GM19238 (cell line): ENCODE results near the gene FBXO5.
"Not testable (repeated sequence)": the region's sequence is repeated elsewhere in the genome, so short reads cannot be mapped to it uniquely, and the experiment has no call there.

ENCODE experiments used
- DNase-seq: peaks from one replicate; pipeline ENCODE4 v3.0.0; 2011; ENCODE audit warnings: low spot score; ENCODE audit not compliant: insufficient read length

The FBXO5 gene, protein sequence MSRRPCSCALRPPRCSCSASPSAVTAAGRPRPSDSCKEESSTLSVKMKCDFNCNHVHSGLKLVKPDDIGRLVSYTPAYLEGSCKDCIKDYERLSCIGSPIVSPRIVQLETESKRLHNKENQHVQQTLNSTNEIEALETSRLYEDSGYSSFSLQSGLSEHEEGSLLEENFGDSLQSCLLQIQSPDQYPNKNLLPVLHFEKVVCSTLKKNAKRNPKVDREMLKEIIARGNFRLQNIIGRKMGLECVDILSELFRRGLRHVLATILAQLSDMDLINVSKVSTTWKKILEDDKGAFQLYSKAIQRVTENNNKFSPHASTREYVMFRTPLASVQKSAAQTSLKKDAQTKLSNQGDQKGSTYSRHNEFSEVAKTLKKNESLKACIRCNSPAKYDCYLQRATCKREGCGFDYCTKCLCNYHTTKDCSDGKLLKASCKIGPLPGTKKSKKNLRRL

GRCh38 chr6:152982904-152983636 lies at the start of gene FBXO5:
Gene FBXO5, minus strand, starts transcription at chr6:152983041. Its CDS starts 82 bp downstream, at chr6:152982959.
- DNase-seq: peak; percentile 75

DNA sequence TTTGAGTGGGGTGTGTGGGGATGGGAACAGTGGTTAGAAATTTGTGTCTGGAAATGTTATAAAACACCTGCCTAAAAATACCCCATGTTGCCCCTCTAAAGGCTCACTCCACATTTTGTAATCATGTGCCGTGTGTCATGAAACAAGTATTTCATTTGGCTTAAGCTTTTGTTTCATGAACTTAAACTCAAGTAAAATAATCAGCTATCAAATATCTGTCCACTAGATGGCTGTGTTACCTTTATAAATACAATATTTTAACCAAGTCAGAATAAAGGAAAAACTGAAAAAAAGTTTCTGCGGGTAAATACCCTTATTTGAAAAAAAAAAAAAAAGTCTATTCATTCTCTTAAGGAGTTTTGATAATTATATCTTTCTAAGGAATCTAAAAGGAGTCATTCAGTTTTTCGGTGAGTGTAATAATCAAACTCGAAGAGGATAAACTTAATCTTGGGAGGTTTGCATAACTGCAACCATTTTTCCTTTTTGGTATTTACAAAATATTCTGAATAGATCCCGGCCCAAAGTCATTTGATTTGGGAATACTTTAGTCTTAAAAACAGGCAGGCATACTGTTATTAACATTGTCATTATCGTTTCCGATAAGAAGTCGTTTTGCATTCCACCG lies 49.5 kb upstream of the FBXO5 start:
- DNase-seq: no peak

- no peak for DNase-seq
These were observed 48.6 kb upstream of the FBXO5 start for GRCh38 chr6:153031335-153031955.

- DNase-seq: no peak
These were observed 46.1 kb upstream of the FBXO5 start for GRCh38 chr6:153028963-153029362.

DNA sequence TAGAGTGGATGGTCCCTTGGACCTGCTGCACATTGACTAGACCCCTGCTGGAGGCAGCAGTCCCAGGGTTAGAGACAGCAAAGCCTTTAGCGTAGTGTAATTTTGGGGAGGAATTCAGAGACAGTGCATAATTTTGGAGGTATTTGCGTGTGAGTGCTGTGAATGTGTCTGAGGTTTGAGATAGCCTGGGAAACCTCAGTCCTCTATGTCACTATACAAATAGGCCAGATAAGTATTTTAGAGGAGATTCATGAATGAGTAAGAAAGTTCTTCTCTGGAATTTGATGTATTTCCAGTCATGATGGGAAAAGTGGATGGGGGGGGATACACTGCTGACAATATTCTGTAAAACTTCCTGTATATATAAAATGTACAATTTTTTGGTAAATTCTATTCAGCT lies 45.4 kb upstream of the FBXO5 start:
- DNase-seq: no peak

GRCh38 chr6:153027480-153027879 lies 44.6 kb upstream of the FBXO5 start:
- DNase-seq: no peak

- no peak for DNase-seq
These were observed 41.8 kb upstream of the FBXO5 start for GRCh38 chr6:153024709-153025017.

- DNase-seq: peak; percentile 12
These were observed 41.3 kb upstream of the FBXO5 start for GRCh38 chr6:153023977-153024708.

- DNase-seq: no peak
These were observed 35.5 kb upstream of the FBXO5 start for GRCh38 chr6:153018355-153018754.

- DNase-seq: no peak
These were observed 34.0 kb upstream of the FBXO5 start for GRCh38 chr6:153016846-153017245.

GRCh38 chr6:153015094-153015640 lies 32.3 kb upstream of the FBXO5 start:
- DNase-seq: no peak

- no peak for DNase-seq
These were observed 30.6 kb upstream of the FBXO5 start for GRCh38 chr6:153013438-153013837.

DNA sequence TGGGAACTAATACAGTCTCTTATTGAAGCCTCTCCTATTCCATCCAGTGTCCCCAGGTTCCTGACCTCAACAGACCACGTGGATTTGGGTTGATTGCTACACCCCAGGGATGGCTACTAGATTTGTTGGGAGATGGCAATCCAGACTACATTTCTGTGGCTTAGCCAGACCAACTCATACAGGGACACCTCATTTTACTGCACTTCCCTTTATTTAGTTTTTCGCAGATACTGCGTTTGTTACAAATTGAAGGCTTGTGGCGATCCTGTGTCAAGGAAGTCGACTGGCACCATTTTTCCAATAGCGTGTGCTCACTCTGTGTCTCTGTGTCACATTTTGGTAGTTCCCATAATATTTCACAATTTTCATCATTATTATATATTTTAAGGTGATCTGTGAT lies 30.0 kb upstream of the FBXO5 start:
- DNase-seq: no peak

- DNase-seq: no peak
These were observed 20.5 kb upstream of the FBXO5 start for GRCh38 chr6:153003366-153003690.

DNA sequence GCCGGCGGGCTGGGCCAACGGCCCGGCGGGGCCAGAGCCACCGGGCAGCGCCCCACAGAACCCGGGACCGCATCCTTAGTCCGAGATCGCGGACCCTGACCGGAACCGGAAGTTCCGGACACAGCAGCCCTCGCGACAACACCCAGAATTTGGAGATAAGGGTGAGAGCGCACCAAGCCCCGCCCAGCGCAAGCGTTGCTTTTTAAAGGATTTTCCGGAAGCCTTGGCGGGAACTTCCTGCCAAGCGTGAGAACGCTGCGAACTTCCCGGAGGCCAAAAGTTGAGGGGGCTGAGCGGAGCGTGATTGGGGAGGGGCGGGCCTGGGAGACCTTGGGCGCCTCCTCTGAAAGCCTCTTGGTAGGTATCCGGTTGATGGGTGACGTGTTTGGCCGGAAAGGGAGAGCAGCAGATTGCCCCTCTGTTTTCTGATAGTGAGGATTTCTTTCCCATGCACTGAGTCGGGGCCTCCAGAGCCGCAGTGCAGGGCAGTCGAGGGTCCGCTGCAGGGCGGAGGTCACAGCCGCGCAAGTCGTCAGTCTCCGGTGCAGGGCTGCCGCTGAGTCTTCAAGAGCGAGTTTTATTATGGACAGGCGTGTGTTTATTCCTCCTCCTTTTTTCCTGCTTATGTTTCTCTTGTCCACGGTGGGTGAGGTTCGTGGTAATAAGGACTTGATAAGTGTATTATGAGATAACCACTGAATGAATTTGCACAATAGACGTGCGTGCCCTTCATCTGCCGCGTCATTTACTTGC lies 19.9 kb upstream of the FBXO5 start, which contains the start of gene MTRF1L:
MTRF1L (minus strand) TSS at position 97 of the 753 bp plus-strand sequence; CDS start at position 73, 24 bp downstream.
- DNase-seq: peak; percentile 69

GRCh38 chr6:153001767-153002612 lies 19.1 kb upstream of the FBXO5 start:
- no peak for DNase-seq

GRCh38 chr6:153000790-153001189 lies 17.9 kb upstream of the FBXO5 start:
- DNase-seq: not testable (repeated sequence)

DNA sequence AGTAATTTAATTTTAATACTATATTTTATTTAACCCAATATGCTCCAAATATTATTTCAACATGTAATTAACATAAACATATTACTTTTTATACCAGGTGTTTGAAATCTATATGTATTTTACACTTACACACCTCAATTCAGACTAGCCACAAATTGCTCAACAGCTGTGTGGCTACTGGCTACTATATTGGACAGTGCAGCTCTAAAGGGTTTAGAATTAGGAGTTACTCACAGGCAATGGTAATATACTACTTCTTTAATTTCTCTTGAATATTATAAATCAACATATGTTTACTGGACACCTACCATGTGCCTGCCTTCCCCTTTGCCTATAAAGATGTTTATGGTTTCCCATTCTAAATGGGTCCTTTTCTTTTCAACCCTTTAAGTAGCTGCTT lies 17.4 kb upstream of the FBXO5 start:
- no peak for DNase-seq

GRCh38 chr6:152999538-152999937 lies 16.7 kb upstream of the FBXO5 start:
- DNase-seq: not testable (repeated sequence)
